Endodermal cell (in vitro differentiated cells): Measurements from ENCODE around the gene GPT2. TPM values are rescaled to one million over a fixed set of nuclear protein-coding genes. Genes with fewer than 3 reads are reported as not detected.

ENCODE experiments used
- DNase-seq: peaks from one replicate; pipeline ENCODE4 v3.0.0-alpha.2; 2017
- H3K27ac ChIP-seq: 2 replicates; pipeline ENCODE4 v1.5.1; 2013; ENCODE audit warnings: mild to moderate bottlenecking, low read depth, low read length, moderate library complexity
- H3K27me3 ChIP-seq: 2 replicates; pipeline ENCODE4 v1.6.1; 2013; ENCODE audit warnings: mild to moderate bottlenecking, low read length, moderate library complexity; ENCODE audit not compliant: insufficient read depth, control insufficient read depth, poor library complexity, severe bottlenecking
- H3K36me3 ChIP-seq: 2 replicates; pipeline ENCODE4 v1.7.0; 2013; ENCODE audit warnings: mild to moderate bottlenecking, low read length, moderate library complexity; ENCODE audit not compliant: control insufficient read depth, insufficient read depth
- H3K4me1 ChIP-seq: one replicate; pipeline ENCODE4 v1.7.0; 2013; ENCODE audit warnings: low read length; ENCODE audit not compliant: control insufficient read depth, insufficient read depth
- H3K4me3 ChIP-seq: 2 replicates; pipeline ENCODE4 v1.5.1; 2013; ENCODE audit warnings: mild to moderate bottlenecking, low read length, moderate library complexity
- H3K9ac ChIP-seq: 2 replicates; pipeline ENCODE4 v1.6.1; 2013; ENCODE audit warnings: mild to moderate bottlenecking, low read length, moderate library complexity; ENCODE audit not compliant: poor library complexity, severe bottlenecking; ENCODE audit errors: extremely low read depth
- H3K9me3 ChIP-seq: 2 replicates; pipeline ENCODE4 v1.6.1; 2013; ENCODE audit warnings: mild to moderate bottlenecking, low read length, moderate library complexity; ENCODE audit not compliant: control insufficient read depth
- H3K27ac Mint-ChIP-seq: 2 replicates; pipeline ENCODE4 v1.8.0; 2020; ENCODE audit warnings: mixed read lengths
- H3K27me3 Mint-ChIP-seq: 2 replicates; pipeline ENCODE4 v1.8.0; 2021; ENCODE audit warnings: mild to moderate bottlenecking, mixed read lengths; ENCODE audit not compliant: insufficient read depth
- H3K36me3 Mint-ChIP-seq: 2 replicates; pipeline ENCODE4 v1.8.0; 2020; ENCODE audit warnings: low read depth, mixed read lengths
- H3K4me1 Mint-ChIP-seq: 2 replicates; pipeline ENCODE4 v1.8.0; 2020; ENCODE audit warnings: mixed read lengths
- H3K4me3 Mint-ChIP-seq: 2 replicates; pipeline ENCODE4 v1.8.0; 2020; ENCODE audit warnings: mild to moderate bottlenecking, moderate library complexity, mixed read lengths
- H3K9me3 Mint-ChIP-seq: 2 replicates; pipeline ENCODE4 v1.8.0; 2020; ENCODE audit warnings: mild to moderate bottlenecking, mixed read lengths
- WGBS, 2 experiments: methylation state at CpG; one replicate each; pipeline versions ENCODE4 v1.1.5 to v1.1.7; 2013; ENCODE audit warnings: missing lambda C conversion rate in 2 of 2, mixed read lengths in 1 of 2; ENCODE audit not compliant: insufficient coverage in 1 of 2, insufficient read length in 1 of 2; 5-methylcytosine and 5-hydroxymethylcytosine counted together
- total RNA-seq, 2 donors: library from RNA; stranded (reverse); fragmentation: NEBNext Ultra II Directional in 1 of 2; extraction: Animal tissue kit (Norgen Biotek cat#: 25700) in 1 of 2; gene quantifications; 2 replicates in 1 of 2; 3 replicates in 1 of 2; pipeline ENCODE4 v1.2.1, GENCODE V29; 2021
- TF ChIP-seq, protein P1 (sequence below): fragments of 200-600 bp; sonication (generic); conservative IDR thresholded peaks from 2 replicates; pipeline ENCODE4 v1.5.0; 2021; ENCODE audit warnings: antibody characterized with exemption, mild to moderate bottlenecking

The GPT2 gene
- total RNA-seq, 2 donors from 2014 or later: 44.1 to 65.5 TPM

- Histone ChIP-seq H3K9ac (no peak overlapping the region), H3K27me3 (no peaks in the 10 kb centered on the region), H3K4me1 (peaks cover 10% of the 10 kb centered on the region), H3K36me3 (peaks cover 45% of the 10 kb centered on the region), H3K9me3 (no peaks in the 10 kb centered on the region), H3K4me3 (no peak overlapping the region), H3K27ac (peak overlapping the region; percentile 44)
- H3K27me3 Mint-ChIP-seq: no peaks in the 10 kb centered on the region
- no peak for DNase-seq
- H3K4me1 Mint-ChIP-seq: peaks cover 19% of the 10 kb centered on the region
- WGBS, 2 experiments: 94 to 96% methylated on average over 10 to 11 of the region's 11 CpGs
- no peak overlapping the region for H3K4me3 Mint-ChIP-seq
- no peak overlapping the region for H3K27ac Mint-ChIP-seq
- no peaks in the 10 kb centered on the region for H3K9me3 Mint-ChIP-seq
- H3K36me3 Mint-ChIP-seq: peaks cover 28% of the 10 kb centered on the region
- TF ChIP-seq, protein P1, sequence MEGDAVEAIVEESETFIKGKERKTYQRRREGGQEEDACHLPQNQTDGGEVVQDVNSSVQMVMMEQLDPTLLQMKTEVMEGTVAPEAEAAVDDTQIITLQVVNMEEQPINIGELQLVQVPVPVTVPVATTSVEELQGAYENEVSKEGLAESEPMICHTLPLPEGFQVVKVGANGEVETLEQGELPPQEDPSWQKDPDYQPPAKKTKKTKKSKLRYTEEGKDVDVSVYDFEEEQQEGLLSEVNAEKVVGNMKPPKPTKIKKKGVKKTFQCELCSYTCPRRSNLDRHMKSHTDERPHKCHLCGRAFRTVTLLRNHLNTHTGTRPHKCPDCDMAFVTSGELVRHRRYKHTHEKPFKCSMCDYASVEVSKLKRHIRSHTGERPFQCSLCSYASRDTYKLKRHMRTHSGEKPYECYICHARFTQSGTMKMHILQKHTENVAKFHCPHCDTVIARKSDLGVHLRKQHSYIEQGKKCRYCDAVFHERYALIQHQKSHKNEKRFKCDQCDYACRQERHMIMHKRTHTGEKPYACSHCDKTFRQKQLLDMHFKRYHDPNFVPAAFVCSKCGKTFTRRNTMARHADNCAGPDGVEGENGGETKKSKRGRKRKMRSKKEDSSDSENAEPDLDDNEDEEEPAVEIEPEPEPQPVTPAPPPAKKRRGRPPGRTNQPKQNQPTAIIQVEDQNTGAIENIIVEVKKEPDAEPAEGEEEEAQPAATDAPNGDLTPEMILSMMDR: no peak
These were observed 10.0 kb downstream of the GPT2 start for GRCh38 chr16:46894036-46894672.

- no peaks in the 10 kb centered on the region for H3K9me3 ChIP-seq
- H3K27ac ChIP-seq: no peak overlapping the region
- H3K9ac ChIP-seq: peak overlapping the region; percentile 22
- Mint-ChIP-seq H3K36me3 (peaks cover 36% of the 10 kb centered on the region), H3K27me3 (no peaks in the 10 kb centered on the region), H3K4me1 (peaks cover 12% of the 10 kb centered on the region), H3K27ac (peak overlapping the region; percentile 85), H3K9me3 (no peaks in the 10 kb centered on the region), H3K4me3 (no peak overlapping the region)
- 80 to 90% methylated on average over 7 to 9 of the region's 9 CpGs for WGBS, 2 experiments
- peak; percentile 54 for DNase-seq
- peaks cover 10% of the 10 kb centered on the region for H3K4me1 ChIP-seq
- no peaks in the 10 kb centered on the region for H3K27me3 ChIP-seq
- TF ChIP-seq, protein P1: no peak
- peaks cover 40% of the 10 kb centered on the region for H3K36me3 ChIP-seq
- peak overlapping the region; percentile 32 for H3K4me3 ChIP-seq
These were observed 11.5 kb downstream of the GPT2 start for GRCh38 chr16:46895399-46896313.

GRCh38 chr16:46896314-46896968 lies 12.3 kb downstream of the GPT2 start:
- no peak overlapping the region for H3K27ac ChIP-seq
- H3K36me3 ChIP-seq: peaks cover 45% of the 10 kb centered on the region
- H3K4me1 Mint-ChIP-seq: peaks cover 12% of the 10 kb centered on the region
- WGBS, 2 experiments: 92 to 94% methylated on average over 4 to 7 of the region's 7 CpGs
- TF ChIP-seq, protein P1: no peak
- peaks cover 10% of the 10 kb centered on the region for H3K4me1 ChIP-seq
- no peaks in the 10 kb centered on the region for H3K9me3 ChIP-seq
- H3K27ac Mint-ChIP-seq: peak overlapping the region; percentile 30
- H3K9me3 Mint-ChIP-seq: no peaks in the 10 kb centered on the region
- H3K27me3 Mint-ChIP-seq: no peaks in the 10 kb centered on the region
- no peak for DNase-seq
- H3K9ac ChIP-seq: peak overlapping the region; percentile 22
- H3K27me3 ChIP-seq: no peaks in the 10 kb centered on the region
- H3K36me3 Mint-ChIP-seq: peaks cover 41% of the 10 kb centered on the region
- H3K4me3 Mint-ChIP-seq: no peak overlapping the region
- H3K4me3 ChIP-seq: peak overlapping the region; percentile 32
